NB4 (cell line): ENCODE measurements around the gene CD7.

Experiments used
- MAX ChIP-seq: IDR thresholded peaks from 2 replicates; pipeline ENCODE4 v1.6.1; 2011; ENCODE audit warnings: low read depth, low read length
- MYC ChIP-seq: IDR thresholded peaks from 2 replicates; pipeline ENCODE4 v1.6.1; 2011; ENCODE audit warnings: low read depth, low read length
- POLR2A ChIP-seq: IDR thresholded peaks from 2 replicates; pipeline ENCODE4 v1.6.1; 2011; ENCODE audit warnings: mild to moderate bottlenecking; ENCODE audit not compliant: insufficient read length; ENCODE audit errors: extremely low read depth
- TF ChIP-seq, protein P1 (sequence below): IDR thresholded peaks from one replicate; pipeline ENCODE4 v1.5.1; 2012; ENCODE audit warnings: low read depth, low read length

DNA sequence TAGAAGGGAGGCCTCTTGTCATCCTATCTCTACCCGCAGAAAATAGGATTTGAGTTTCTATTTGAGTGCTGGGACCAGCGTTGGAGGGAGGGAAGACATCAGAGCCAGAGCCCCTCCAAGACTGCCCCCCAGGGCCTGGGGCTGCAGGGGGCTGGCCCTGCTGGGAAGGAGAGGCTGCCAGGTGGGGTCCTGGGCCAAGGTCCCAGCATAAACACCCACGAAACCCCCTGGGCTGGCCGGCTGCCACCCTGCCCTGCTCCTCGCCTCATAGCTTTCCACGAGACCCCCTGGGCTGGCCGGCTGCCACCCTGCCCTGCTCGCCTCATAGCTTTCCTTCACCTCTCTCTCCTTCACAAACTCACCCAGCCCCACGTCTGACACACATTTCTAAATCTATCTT is 31.0 kb upstream of the CD7 start:
- TF ChIP-seq, protein P1, sequence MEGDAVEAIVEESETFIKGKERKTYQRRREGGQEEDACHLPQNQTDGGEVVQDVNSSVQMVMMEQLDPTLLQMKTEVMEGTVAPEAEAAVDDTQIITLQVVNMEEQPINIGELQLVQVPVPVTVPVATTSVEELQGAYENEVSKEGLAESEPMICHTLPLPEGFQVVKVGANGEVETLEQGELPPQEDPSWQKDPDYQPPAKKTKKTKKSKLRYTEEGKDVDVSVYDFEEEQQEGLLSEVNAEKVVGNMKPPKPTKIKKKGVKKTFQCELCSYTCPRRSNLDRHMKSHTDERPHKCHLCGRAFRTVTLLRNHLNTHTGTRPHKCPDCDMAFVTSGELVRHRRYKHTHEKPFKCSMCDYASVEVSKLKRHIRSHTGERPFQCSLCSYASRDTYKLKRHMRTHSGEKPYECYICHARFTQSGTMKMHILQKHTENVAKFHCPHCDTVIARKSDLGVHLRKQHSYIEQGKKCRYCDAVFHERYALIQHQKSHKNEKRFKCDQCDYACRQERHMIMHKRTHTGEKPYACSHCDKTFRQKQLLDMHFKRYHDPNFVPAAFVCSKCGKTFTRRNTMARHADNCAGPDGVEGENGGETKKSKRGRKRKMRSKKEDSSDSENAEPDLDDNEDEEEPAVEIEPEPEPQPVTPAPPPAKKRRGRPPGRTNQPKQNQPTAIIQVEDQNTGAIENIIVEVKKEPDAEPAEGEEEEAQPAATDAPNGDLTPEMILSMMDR: no peak
- TF ChIP-seq POLR2A (no peak), MAX (no peak), MYC (no peak)
